ENCODE results near the gene IKBIP. TPM values are rescaled to one million over a fixed set of nuclear protein-coding genes. Genes with fewer than 3 reads are reported as not detected.

The IKBIP gene
- total and polyA plus RNA-seq, 5 experiments from 2014 or later: 4.9 to 9.9 (median 7.2) TPM

Other genes starting within 250 kb of the IKBIP start
- gene TMPO, start 129.2 kb downstream of the IKBIP start, total RNA-seq: 100 to 1,000 TPM; 168 to 174 TPM
- gene TMPO, start 129.2 kb downstream of the IKBIP start, polyA plus RNA-seq: 10 to 100 TPM; 49.3 to 61.1 (median 58.6) TPM
- gene SLC25A3, start 51.1 kb downstream of the IKBIP start, total RNA-seq: 100 to 1,000 TPM; 322 to 334 TPM
- 100 to 1,000 TPM; 260 to 332 (median 283) TPM for gene SLC25A3, start 51.1 kb downstream of the IKBIP start, polyA plus RNA-seq
- gene APAF1, start 502 bp upstream of the IKBIP start, total RNA-seq: 10 to 100 TPM; 22.2 to 26.1 TPM
- 1 to 10 TPM; 5.2 to 9.5 (median 5.3) TPM for gene APAF1, start 502 bp upstream of the IKBIP start, polyA plus RNA-seq